Pancreas (tissue), 10 donors: Measurements from ENCODE around the gene DRAM1. TPM values are rescaled to one million over a fixed set of nuclear protein-coding genes. Genes with fewer than 3 reads are reported as not detected.

Experiments
- ATAC-seq, 4 donors: fragments of 200-7000 bp; cut with Tn5 transposase; one replicate each; pipeline versions ENCODE4 v1.8.0 to v1.9.1; 2020; ENCODE audit warnings: mild to moderate bottlenecking in 4 of 4, moderate library complexity in 4 of 4
- DNase-seq, 6 donors: peaks; one replicate each; pipeline ENCODE4 v3.0.0-alpha.2; 2020
- FAIRE-seq: peaks from 2 replicates; lab custom pipeline; 2012; peaks lifted over from hg19 to GRCh38; lab: Jason Lieb, UNC
- H3K27ac ChIP-seq, 4 donors: fragments of 200-600 bp; sonication (generic); 1 replicate in 3 of 4; 2 replicates in 1 of 4; pipeline versions ENCODE4 v1.5.0 to v1.8.0; 2020
- H3K27me3 ChIP-seq, 4 donors: fragments of 200-600 bp; one replicate each; pipeline ENCODE4 v1.8.0; 2021
- H3K36me3 ChIP-seq, 3 donors: fragments of 200-600 bp; sonication (generic) in 1 of 3; one replicate each; pipeline versions ENCODE4 v1.5.0 to v1.8.0; 2020 to 2021
- H3K4me1 ChIP-seq, 3 donors: fragments of 200-600 bp; one replicate each; pipeline ENCODE4 v1.8.0; 2021
- H3K4me3 ChIP-seq, 4 donors: fragments of 200-600 bp; sonication (generic) in 2 of 4; one replicate each; pipeline versions ENCODE4 v1.5.0 to v1.8.0; 2020 to 2021
- H3K9me3 ChIP-seq, 4 donors: fragments of 200-600 bp; one replicate each; pipeline ENCODE4 v1.8.0; 2021
- WGBS, 2 donors: extraction: QIAGEN DNeasy Blood & Tissue Kit; methylation state at CpG; one replicate each; pipeline ENCODE4 v1.1.7; 2013; 5-methylcytosine and 5-hydroxymethylcytosine counted together
- intact Hi-C, 3 donors: fragments of 100-400 bp; cut with DNase I; formaldehyde crosslinking; loops; one replicate each; pipeline versions ENCODE4 v1.11.1 to v1.14.2; 2022
- polyA plus RNA-seq, 2 donors: library from polyadenylated mRNA; stranded (reverse); fragments of 200-250 nt; gene quantifications; one replicate each; pipeline ENCODE4 v1.2.3, GENCODE V29; 2013
- total RNA-seq, 6 donors: library from RNA; stranded (reverse); fragmentation: NEBNext Ultra II Directional in 4 of 6; extraction: Animal tissue kit (Norgen Biotek cat#: 25700) in 4 of 6; gene quantifications; one replicate each; pipeline versions ENCODE4 v1.2.1 to v1.2.4, GENCODE V29; 2021 to 2023
- TF ChIP-seq, protein P1 (sequence below), 4 donors: fragments of 200-600 bp; sonication (generic) in 3 of 4; IDR thresholded peaks; one replicate each; pipeline versions ENCODE4 v1.5.0 to v1.8.0; 2021; ENCODE audit warnings: antibody characterized with exemption in 4 of 4
- donor health status: healthy with polysubstance abuse.
- donor health status: DM: no; HTN: no; CAD: no; lungs with moderate emphysema.
- donor health status: DM: no; HTN: no; CAD: no.
- donor health status: control.
- donor health status: control.
- donor health status: Bipolar disorder and iron deficiency.
- donor health status: DM: yes; HTN: yes; CAD: no.
- donor health status: DM: no; HTN: no; CAD: no.
- donor health status: DM: no; HTN: no; CAD: no.
- donor health status: DM: yes; HTN: yes; CAD: no.

The DRAM1 gene
- total and polyA plus RNA-seq, 8 donors, result 3.1 to 15.0 (median 5.6) TPM

DNA sequence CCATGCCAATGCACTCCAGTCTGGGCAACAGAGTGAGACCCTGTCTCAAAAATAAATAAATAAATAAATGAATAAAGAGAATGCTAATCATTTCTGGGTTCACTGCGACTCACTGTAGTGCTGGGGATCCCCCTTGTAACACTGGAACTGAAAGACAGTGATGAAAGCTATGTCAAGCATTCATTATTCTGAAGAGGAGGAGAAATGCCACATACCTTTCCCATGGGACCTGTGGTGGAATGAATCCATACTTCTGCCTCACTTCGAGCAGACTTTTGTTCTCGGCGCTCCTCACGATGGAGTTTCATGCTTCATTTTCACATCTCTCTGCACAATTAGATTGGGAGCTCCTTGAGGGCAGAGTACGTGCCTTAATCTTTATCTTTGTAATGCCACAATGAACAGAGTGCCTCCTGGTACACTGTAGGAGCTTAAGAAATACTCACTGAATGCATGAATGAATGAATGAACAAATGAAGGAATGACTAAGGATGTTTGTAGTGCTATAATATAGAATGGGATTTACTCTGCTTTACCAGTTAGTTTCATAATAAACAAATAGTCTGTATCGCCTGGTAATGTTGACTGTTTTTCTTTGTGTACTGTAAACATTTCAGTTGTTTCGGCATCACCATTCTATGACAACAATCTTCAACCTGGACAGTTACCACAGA is 45.8 kb downstream of the DRAM1 start:
- Histone ChIP-seq H3K36me3 (no peaks in the 10 kb centered on the region), H3K9me3 (no peaks in the 10 kb centered on the region), H3K27ac (no peak overlapping the region), H3K4me1 (no peaks in the 10 kb centered on the region), H3K4me3 (no peak overlapping the region), H3K27me3 (no peaks in the 10 kb centered on the region)
- FAIRE-seq (no peak), DNase-seq (no peak), ATAC-seq (no peak)
- 90 to 95% methylated on average over 8 of the region's 8 CpGs for WGBS, 2 donors
- intact Hi-C loops, result no loop called here
- TF ChIP-seq, protein P1, sequence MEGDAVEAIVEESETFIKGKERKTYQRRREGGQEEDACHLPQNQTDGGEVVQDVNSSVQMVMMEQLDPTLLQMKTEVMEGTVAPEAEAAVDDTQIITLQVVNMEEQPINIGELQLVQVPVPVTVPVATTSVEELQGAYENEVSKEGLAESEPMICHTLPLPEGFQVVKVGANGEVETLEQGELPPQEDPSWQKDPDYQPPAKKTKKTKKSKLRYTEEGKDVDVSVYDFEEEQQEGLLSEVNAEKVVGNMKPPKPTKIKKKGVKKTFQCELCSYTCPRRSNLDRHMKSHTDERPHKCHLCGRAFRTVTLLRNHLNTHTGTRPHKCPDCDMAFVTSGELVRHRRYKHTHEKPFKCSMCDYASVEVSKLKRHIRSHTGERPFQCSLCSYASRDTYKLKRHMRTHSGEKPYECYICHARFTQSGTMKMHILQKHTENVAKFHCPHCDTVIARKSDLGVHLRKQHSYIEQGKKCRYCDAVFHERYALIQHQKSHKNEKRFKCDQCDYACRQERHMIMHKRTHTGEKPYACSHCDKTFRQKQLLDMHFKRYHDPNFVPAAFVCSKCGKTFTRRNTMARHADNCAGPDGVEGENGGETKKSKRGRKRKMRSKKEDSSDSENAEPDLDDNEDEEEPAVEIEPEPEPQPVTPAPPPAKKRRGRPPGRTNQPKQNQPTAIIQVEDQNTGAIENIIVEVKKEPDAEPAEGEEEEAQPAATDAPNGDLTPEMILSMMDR (IDR thresholded peaks at IDR 0.05), result no peak

DNA sequence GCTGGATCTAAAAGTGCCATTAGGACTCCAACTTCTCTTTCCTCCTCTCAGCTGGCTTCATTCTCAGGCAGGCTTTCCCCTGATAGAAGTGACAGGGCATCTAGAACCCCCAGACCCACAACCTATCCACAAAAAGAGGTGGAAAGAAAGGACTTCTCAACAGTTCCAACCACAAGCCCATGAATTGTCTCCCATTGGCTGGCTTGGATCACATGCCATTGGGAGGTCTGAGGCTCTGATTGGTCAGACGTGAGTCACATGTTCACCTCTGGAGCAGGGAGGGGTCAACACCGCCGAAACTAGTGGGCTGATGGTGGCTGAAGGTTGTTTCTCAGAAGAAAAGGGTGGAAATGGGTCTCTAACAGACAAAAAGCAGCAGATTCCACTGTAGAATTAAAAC is 47.2 kb downstream of the DRAM1 start:
- Histone ChIP-seq H3K4me3 (no peak overlapping the region), H3K27ac (no peak overlapping the region), H3K36me3 (no peaks in the 10 kb centered on the region), H3K4me1 (no peaks in the 10 kb centered on the region), H3K27me3 (no peaks in the 10 kb centered on the region), H3K9me3 (no peaks in the 10 kb centered on the region)
- FAIRE-seq (no peak), DNase-seq (no peak), ATAC-seq (peak in 1 of 4 donors; percentile 14)
- intact Hi-C loops, result no loop called here
- WGBS, 2 donors, result 64 to 67% methylated on average over 3 of the region's 3 CpGs
- TF ChIP-seq, protein P1 (IDR thresholded peaks at IDR 0.05), result no peak

DNA sequence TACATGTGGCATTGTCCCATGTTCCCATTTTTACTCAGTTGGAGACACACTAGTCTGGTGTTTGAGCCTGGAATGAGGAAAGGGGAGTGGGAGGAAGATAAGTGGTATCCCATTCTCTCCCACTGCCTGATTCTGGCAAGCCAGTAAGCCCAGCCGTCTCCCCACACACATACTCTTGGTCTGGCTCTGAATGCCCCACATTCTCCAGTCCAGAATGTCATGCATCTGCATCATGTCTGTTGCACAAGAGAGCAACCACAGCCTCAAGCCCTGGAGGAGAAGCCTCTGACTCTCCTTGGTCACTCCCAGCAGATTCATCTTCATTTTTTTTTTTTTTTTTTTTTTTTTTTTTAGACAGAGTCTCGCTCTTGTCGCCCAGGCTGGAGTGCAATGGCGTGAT is 48.0 kb downstream of the DRAM1 start:
- TF ChIP-seq, protein P1 (IDR thresholded peaks at IDR 0.05), result no peak
- H3K36me3 ChIP-seq, result no peaks in the 10 kb centered on the region
- ATAC-seq, result peak in 3 of 4 donors; percentile 78 to 87 (median 86)

DNA sequence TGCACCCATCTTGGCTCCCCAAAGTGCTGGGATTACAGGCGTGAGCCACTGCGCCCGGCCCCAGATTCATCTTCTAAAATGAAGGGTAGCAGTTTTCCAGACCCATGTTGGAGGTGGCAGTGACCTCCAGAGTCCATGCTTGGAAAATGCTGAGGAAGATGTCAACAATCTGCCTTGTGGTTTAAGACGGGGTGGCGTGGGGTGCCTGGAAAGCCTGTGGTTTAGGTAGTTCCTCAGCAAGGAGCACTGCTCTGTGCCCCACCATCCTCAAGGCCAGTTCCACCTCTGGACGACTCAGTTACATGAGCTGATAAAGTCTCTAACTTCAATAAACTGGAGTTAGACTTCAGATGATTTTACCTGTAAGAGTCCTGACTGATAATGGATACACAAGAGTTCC is 48.6 kb downstream of the DRAM1 start:
- no peak overlapping the region for H3K27ac ChIP-seq
- intact Hi-C loops, result no loop called here
- ATAC-seq (peak in 1 of 4 donors; percentile 19), FAIRE-seq (no peak), DNase-seq (no peak)
- H3K9me3 ChIP-seq, result no peaks in the 10 kb centered on the region
- TF ChIP-seq, protein P1 (IDR thresholded peaks at IDR 0.05), result no peak
- WGBS, 2 donors, result 67 to 73% methylated on average over 6 of the region's 6 CpGs
- no peak overlapping the region for H3K4me3 ChIP-seq
- H3K4me1 ChIP-seq, result no peaks in the 10 kb centered on the region
- no peaks in the 10 kb centered on the region for H3K36me3 ChIP-seq
- H3K27me3 ChIP-seq, result no peaks in the 10 kb centered on the region

More for the DNA sequence above, 48.0 kb downstream of the DRAM1 start:
- Histone ChIP-seq H3K27me3 (no peaks in the 10 kb centered on the region), H3K27ac (no peak overlapping the region), H3K9me3 (no peaks in the 10 kb centered on the region), H3K4me1 (no peaks in the 10 kb centered on the region), H3K4me3 (no peak overlapping the region)
- no peak for FAIRE-seq
- DNase-seq, result peak in 2 of 6 donors; percentile 16 to 43
- intact Hi-C loops, result no loop called here
- WGBS, 2 donors, result 79 to 85% methylated on average over 4 of the region's 4 CpGs

DNA sequence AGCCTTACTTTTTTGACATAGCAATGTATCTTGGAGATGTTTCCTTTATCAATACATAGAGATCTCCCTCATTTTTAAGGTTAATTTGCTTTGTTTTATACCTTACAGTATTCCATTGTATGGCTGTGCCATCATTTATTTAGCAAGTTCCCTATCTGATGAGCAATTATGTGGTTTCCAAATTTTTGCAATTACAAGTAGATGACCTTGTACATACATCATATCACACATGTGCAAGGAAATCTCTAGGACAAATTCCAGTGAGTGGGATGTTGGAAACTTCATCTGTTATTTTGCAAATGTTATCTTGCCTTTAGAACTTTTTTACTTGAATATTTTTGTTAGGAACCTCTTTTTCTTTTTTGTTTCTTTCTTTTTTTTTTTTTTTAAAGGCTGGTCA is 49.7 kb downstream of the DRAM1 start:
- no peak overlapping the region for H3K27ac ChIP-seq
- intact Hi-C loops, result no loop called here

More for the DNA sequence above, 49.7 kb downstream of the DRAM1 start:
- no peak for FAIRE-seq
- DNase-seq, result no peak
- ATAC-seq, result no peak
- H3K9me3 ChIP-seq, result no peaks in the 10 kb centered on the region
- H3K27me3 ChIP-seq, result no peaks in the 10 kb centered on the region
- no peaks in the 10 kb centered on the region for H3K4me1 ChIP-seq
- no peak overlapping the region for H3K4me3 ChIP-seq
- TF ChIP-seq, protein P1 (IDR thresholded peaks at IDR 0.05), result no peak
- no peaks in the 10 kb centered on the region for H3K36me3 ChIP-seq
